COLO829 (cell line): ENCODE results near the gene ALCAM.

ENCODE experiments used
- DNase-seq: peaks from one replicate; pipeline ENCODE4 v3.0.0; 2012; ENCODE audit warnings: low spot score

ALCAM gene

GRCh38 chr3:105490045-105490444 lies 123.3 kb downstream of the ALCAM start:
- no peak for DNase-seq

GRCh38 chr3:105493305-105493892 lies 126.7 kb downstream of the ALCAM start:
- no peak for DNase-seq

DNA sequence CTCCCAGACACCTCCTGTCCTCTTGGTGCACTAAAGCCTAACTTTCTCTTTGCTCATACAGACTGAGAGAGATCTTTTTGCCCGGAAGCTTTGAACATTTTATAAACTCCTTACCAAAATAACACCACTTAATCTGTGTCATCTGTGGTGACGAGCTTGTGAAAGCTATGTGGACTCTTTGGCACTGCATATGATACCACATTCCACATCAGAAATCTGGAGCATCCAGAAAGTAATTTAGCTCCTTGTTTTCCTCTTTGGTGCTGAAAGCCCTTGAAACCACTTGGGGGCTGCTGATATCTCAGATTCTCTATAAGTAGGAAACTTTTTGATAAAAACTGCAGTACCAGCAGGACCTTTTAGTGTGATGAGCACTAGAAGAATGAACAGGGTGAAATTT lies 128.3 kb downstream of the ALCAM start:
- DNase-seq, result no peak

- DNase-seq, result no peak
Measured at GRCh38 chr3:105496343-105496742, 129.6 kb downstream of the ALCAM start.

DNA sequence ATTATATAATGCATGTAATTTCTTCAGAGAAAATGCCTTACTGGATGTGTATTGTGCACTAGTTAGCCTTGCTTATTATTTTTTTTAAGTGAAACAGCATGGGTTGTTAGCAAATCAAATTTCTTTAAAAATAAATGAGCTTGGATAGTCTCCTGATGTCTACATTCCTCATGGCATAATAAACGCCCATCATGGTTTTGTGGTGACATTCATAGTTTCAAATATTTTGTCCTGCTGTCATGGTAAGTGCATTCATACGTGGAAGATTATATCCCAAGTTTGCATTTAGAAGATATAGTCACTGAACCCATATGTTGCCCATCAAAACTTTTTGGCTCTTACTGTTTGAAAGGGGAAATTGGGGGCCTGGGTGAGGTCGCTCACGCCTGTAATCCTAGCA lies 130.7 kb downstream of the ALCAM start:
- DNase-seq, result no peak

- DNase-seq, result no peak
Measured at GRCh38 chr3:105499961-105500360, 133.3 kb downstream of the ALCAM start.

DNA sequence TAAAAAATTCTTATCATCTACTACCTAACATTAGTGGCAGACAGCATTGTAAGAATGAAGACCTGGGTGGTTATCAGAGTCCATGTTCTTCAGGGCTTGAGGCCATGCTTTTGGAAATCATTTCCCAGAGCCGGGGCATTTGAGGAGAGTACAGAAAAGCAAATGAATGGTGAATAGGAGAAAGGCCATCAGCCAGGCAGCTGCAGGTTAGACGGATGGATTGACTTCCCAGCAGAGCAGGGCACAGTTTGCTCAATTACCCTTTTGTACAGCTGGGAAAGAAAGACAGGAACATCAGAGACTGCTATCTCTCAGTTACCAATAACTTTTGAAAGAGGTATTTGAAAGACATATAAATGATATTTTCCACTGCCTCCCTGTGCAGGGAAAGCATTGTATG lies 135.6 kb downstream of the ALCAM start:
- DNase-seq, result peak; percentile 12

GRCh38 chr3:105503191-105503593 lies 136.5 kb downstream of the ALCAM start:
- DNase-seq, result no peak

GRCh38 chr3:105504440-105504951 lies 137.8 kb downstream of the ALCAM start:
- DNase-seq, result no peak

DNA sequence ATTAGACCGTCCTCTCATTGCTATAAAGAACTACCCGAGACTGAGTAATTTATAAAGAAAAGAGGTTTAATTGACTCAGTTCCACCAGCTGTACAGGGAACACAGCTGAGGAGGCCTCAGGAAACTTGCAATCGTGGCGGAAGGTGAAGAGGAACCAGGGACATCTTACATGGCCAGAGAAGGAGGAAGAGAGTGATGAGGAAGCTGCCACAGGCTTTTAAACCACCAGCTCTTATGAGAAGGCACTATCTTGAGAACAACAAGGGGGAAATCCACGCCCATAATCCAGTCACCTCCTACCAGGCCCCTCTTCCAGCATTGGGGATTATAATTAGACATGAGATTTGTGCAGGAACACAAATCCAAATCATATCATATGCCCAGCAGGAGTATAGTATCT lies 138.5 kb downstream of the ALCAM start:
- DNase-seq, result no peak

DNA sequence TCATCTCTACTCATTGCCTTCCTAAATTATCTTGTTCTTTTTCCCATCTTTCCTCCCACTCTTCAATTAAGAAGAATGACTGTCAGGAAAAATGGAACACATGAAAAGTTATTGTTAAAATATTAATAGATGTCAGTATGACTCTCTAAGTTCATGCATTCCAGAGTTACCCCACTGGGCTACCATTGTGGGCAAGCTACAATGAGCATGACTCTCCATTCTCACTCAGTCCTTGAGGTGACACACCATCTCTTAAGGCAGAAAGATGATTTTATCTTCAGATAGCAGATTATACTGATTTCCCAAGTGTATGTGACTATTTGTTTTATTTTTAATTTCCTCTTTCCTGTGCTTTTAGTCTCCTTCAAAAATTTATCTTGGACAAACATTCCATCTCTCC lies 144.3 kb downstream of the ALCAM start:
- no peak for DNase-seq

DNA sequence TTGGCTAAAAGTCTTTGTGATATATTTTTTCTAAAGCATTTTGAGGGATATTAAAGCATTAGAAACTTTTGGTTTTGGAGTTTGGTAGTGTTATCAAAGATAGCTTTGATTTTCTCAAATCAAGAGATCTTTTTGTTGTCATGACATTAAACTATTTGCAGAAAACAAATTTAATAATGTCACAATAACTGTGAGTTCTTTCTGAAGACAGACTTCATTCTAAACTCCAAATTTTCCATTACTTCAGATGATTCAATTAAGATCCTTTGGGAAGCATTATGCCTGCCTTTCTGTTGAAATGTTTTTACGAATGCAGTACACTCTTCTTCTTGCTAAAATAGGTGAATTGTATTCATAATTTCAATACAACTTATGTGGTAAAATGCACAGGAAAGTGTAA lies 145.4 kb downstream of the ALCAM start:
- no peak for DNase-seq

DNA sequence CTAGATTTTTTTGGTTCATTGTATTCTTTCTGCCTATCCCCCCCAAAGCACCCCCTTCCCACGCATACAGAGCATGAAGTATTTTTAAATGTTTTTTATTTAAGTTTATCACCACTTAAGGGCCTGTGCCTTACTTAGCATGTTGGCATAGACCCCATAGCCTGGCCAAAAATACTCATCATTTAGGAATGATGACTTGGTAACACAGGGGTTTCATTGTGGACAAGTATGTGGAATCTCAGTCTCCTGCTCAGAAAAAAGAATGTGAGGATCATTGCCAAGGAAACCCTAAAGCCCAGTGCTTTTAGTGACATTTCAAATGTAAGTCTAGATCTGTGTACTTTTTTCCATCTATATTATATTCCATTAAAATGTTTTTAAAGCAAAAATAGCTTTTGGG lies 146.3 kb downstream of the ALCAM start:
- DNase-seq, result peak; percentile 63

DNA sequence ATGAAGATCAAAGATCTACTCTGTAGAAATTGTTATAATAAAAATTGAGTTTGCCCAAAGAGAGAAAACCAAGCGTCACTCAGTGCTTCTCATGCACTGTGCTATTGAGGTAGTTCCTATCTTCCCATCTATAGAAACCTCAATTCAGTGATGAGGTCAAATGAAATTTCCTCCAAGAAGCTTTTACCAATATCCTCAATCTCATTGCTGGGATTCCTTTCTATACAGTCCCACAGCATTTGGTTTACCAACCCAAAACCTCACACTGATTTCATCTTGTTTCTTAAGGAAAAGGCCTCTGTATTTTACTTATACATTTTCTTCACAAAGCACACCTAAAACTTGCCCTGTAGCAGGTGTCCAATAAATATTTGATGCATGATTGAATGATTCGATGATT lies 147.2 kb downstream of the ALCAM start:
- DNase-seq, result no peak

DNA sequence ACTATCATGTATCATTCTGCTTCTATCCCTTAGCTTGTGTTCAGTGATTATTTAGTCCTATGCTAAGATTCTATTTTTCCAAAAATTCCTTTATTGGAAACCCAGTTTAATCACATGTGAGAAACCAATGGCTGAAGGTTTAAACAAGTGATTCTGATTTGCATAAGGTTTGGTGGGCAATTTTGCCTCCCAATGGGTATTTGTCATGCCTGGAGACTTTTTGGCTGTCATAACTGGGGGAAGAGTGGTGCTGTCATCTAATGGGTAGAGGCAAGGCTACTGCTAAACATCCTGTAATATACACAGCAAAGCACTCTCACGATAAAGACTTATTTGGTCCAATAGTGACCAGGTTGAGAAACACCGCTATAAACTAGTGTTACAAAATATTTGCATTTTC lies 148.7 kb downstream of the ALCAM start:
- DNase-seq, result no peak

- DNase-seq, result no peak
Measured at GRCh38 chr3:105516972-105517371, 150.3 kb downstream of the ALCAM start.

DNA sequence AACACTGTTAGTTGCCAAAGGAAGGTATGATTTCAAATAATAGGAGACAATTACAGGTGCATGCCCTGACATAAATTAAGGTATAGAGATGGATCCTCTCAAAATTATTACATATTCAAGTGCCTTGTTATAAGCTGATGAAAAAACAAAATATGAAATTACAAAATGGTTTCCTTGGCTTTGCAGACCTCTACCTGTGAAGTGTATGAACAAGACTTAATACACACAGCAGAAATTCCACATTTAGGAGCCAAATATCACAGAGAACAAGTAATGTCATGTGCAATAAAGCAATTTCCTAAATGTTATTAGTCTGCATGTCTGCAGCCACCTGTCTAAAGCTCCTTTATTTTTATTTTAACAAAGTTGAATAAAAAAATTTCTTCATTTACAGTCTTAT lies 151.5 kb downstream of the ALCAM start:
- DNase-seq, result no peak

DNA sequence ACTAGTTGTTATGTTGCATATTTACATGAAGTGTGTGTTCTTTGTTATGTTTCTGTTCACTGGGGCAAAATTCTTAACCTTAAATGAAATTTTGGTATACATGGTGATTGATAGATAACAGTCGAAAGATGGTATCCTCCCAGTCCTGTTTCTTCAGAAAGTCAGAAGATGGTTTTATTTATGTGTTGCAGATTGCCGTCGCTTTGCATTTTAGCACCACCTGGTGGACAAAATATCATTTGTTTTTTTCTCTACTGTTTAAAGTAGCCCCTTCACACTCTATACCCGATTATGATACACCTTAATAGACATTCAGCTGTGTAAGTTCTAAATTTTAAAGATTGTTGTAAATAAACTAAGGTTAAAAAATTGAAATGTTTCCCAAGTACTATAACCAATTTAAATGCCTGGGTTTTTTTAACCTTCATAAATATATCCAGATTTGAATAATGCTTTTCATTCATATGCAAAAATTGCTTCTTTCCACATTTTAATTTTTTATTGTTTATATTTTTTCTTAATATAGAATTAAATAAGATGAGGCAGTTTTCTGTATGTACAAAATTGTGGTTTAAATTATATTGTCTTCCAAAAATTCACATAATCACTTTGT lies 152.2 kb downstream of the ALCAM start:
- peak; percentile 36 for DNase-seq

DNA sequence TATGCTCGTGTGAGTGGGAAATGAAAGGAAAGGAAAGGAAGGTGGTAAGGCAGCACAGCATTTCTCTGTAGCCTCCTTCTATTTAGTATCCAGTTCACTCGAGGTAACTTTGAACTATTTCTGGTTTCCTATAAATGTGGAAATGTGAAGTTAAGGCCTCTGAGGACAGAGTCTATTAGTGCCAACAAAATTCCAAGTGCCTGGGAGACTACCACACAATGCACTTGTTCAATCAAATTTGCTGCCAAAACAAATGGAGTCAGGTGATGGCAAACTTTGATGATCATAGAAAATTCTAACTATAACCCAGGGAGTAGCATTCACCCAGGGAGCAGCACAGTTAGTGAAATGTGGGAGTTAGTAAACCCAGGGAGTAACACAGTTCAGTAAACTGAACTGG lies 155.1 kb downstream of the ALCAM start:
- no peak for DNase-seq

GRCh38 chr3:105523501-105523900 lies 156.8 kb downstream of the ALCAM start:
- no peak for DNase-seq

DNA sequence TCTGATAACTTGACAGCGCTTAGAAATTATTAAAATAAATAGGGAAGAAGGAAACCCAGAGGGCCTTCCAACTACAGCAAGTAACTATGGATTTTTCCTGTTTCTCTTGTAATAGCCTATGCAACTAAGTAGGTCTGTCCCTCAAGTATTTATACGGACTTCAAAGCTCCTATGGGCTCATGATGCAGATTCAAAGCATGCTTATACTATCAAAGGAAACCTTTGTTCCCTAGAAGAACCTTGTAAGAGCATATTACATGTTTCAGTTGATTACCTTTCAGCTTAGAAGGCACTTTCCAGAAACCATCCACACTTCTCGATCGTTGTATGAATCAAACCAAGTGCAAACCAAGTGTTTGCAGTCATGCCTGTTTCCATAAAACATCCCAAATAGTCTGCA lies 158.8 kb downstream of the ALCAM start:
- DNase-seq, result peak; percentile 75

- peak; percentile 22 for DNase-seq
Measured at GRCh38 chr3:105526360-105527111, 159.8 kb downstream of the ALCAM start.

DNA sequence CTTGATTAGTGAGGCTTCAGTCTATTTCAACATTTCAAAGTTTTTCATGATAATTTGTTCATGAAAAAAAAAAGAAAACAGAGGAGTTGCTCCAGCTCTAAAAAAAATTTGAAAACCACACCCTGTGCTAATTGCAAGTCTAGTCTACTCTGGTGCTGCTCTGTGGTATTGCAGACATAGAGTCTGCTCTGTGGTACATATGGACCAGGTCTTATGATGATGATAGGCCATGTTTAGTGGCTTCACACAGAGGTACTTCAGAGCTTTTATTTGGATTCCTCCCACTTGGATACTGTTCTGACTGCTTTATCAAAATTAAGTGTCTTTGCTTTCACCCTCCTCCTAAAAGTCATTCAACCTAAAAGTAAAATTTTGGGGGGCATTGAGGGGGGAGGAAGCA lies 160.8 kb downstream of the ALCAM start:
- DNase-seq, result no peak
